A549 (cell line): Measurements from ENCODE around the gene MYOZ1. TPM values are rescaled to one million over a fixed set of nuclear protein-coding genes. Genes with fewer than 3 reads are reported as not detected.

Source experiments
- ATAC-seq, 2 experiments: fragments of 200-7000 bp in 1 of 2; fragments of >200 bp in 1 of 2; cut with Nextera tagmentation in 1 of 2; cut with Tn5 transposase in 1 of 2; 3 replicates each; pipeline versions ENCODE4 v1.8.0 to v1.9.1; 2018 to 2020; ENCODE audit warnings: mild to moderate bottlenecking in 1 of 2, moderate library complexity in 1 of 2
- CTCF ChIA-PET: fragments of 300-600 bp; sonication (Branson Sonifier 250); formaldehyde crosslinking; extraction: SDS; loops from one replicate; lab custom pipeline; 2021; ENCODE audit warnings: antibody characterized with exemption, inconsistent platforms; lab: Yijun Ruan, JAX
- POLR2A ChIA-PET: fragments of 350-600 bp; formaldehyde crosslinking; extraction: SDS; loops from one replicate; lab custom pipeline; 2021; ENCODE audit warnings: antibody characterized with exemption, inconsistent platforms; lab: Yijun Ruan, JAX
- DNase-seq, 2 experiments: peaks; one replicate each; pipeline versions ENCODE4 v3.0.0 to v3.0.0-alpha.2; 2011 to 2016; ENCODE audit warnings: low read depth in 1 of 2, low spot score in 1 of 2
- FAIRE-seq: peaks from 2 replicates; lab custom pipeline; 2011; peaks lifted over from hg19 to GRCh38; lab: Jason Lieb, UNC
- H3K27ac ChIP-seq, 2 experiments: fragments of >200 bp; sonication (Bioruptor Twin); formaldehyde crosslinking; 3 replicates each; pipeline ENCODE4 v1.5.1; 2016 to 2017
- H3K4me1 ChIP-seq: fragments of >200 bp; sonication (Bioruptor Twin); formaldehyde crosslinking; 3 replicates; pipeline ENCODE4 v1.6.1; 2016
- H3K4me2 ChIP-seq: fragments of >200 bp; sonication (Bioruptor Twin); formaldehyde crosslinking; 3 replicates; pipeline ENCODE4 v1.6.1; 2016
- H3K4me3 ChIP-seq: fragments of >200 bp; sonication (Bioruptor Twin); formaldehyde crosslinking; 3 replicates; pipeline ENCODE4 v1.5.1; 2016
- H3K9me3 ChIP-seq: fragments of >200 bp; sonication (Bioruptor Twin); formaldehyde crosslinking; 3 replicates; pipeline ENCODE4 v1.6.1; 2016
- BHLHE40 ChIP-seq: IDR thresholded peaks from 2 replicates; pipeline ENCODE4 v1.6.1; 2012; ENCODE audit warnings: low read depth, low read length, inconsistent platforms
- CBX2 ChIP-seq: fragments of 200-600 bp; sonication (generic); IDR thresholded peaks from 2 replicates; pipeline ENCODE4 v1.6.1; 2016; ENCODE audit warnings: low read depth, mild to moderate bottlenecking, borderline replicate concordance
- CHD4 ChIP-seq: fragments of 200-600 bp; sonication (generic); IDR thresholded peaks from 2 replicates; pipeline ENCODE4 v1.6.1; 2016; ENCODE audit warnings: antibody characterized with exemption, mild to moderate bottlenecking, borderline replicate concordance
- EHF ChIP-seq: fragments of 250-450 bp; sonication (Bioruptor Pico); IDR thresholded peaks from 2 replicates; pipeline ENCODE4 v1.5.0; 2020; ENCODE audit warnings: mild to moderate bottlenecking
- ELK1 ChIP-seq: fragments of 150-350 bp; IDR thresholded peaks from 2 replicates; pipeline ENCODE4 v1.6.1; 2014; ENCODE audit warnings: low read depth, mild to moderate bottlenecking, low read length
- HDAC2 ChIP-seq: fragments of 200-600 bp; sonication (generic); IDR thresholded peaks from 2 replicates; pipeline ENCODE4 v1.6.1; 2016
- HEYL ChIP-seq: fragments of 250-450 bp; sonication (Bioruptor Pico); IDR thresholded peaks from 2 replicates; pipeline ENCODE4 v1.8.0; 2021; ENCODE audit warnings: mild to moderate bottlenecking, moderate library complexity
- JUN ChIP-seq, 2 experiments: fragments of >200 bp; sonication (Bioruptor Twin); formaldehyde crosslinking; IDR thresholded peaks; 2 replicates in 1 of 2; 3 replicates in 1 of 2; pipeline ENCODE4 v1.6.1; 2016 to 2017
- KDM1A ChIP-seq: fragments of 200-600 bp; sonication (generic); IDR thresholded peaks from 2 replicates; pipeline ENCODE4 v1.6.1; 2016; ENCODE audit warnings: low read depth, mild to moderate bottlenecking
- MAFK ChIP-seq: fragments of 450-650 bp; IDR thresholded peaks from 2 replicates; pipeline ENCODE4 v1.6.1; 2014; ENCODE audit not compliant: partially characterized antibody
- NFE2L2 ChIP-seq: fragments of 150-350 bp; conservative IDR thresholded peaks from 2 replicates; pipeline ENCODE4 v1.6.1; 2014; ENCODE audit warnings: low read length
- PBX3 ChIP-seq: IDR thresholded peaks from 2 replicates; pipeline ENCODE4 v1.6.1; 2012
- POLR2A ChIP-seq: IDR thresholded peaks from 2 replicates; pipeline ENCODE4 v1.6.1; 2012; ENCODE audit warnings: mild to moderate bottlenecking, low read length
- RARB ChIP-seq: fragments of 250-450 bp; sonication (Bioruptor Pico); IDR thresholded peaks from 2 replicates; pipeline ENCODE4 v1.8.0; 2021; ENCODE audit warnings: mild to moderate bottlenecking, moderate library complexity
- RCOR1 ChIP-seq: fragments of 150-350 bp; IDR thresholded peaks from 2 replicates; pipeline ENCODE4 v1.6.1; 2014; ENCODE audit warnings: antibody characterized with exemption, low read length, low read depth
- REST ChIP-seq: fragments of 200-600 bp; sonication (generic); IDR thresholded peaks from 2 replicates; pipeline ENCODE4 v1.6.1; 2016; ENCODE audit warnings: antibody characterized with exemption, mild to moderate bottlenecking, moderate library complexity
- RFX5 ChIP-seq: fragments of 450-650 bp; IDR thresholded peaks from 2 replicates; pipeline ENCODE4 v1.7.1; 2014; ENCODE audit warnings: antibody characterized with exemption, mild to moderate bottlenecking, moderate library complexity
- RNF2 ChIP-seq: fragments of 200-600 bp; sonication (generic); IDR thresholded peaks from 2 replicates; pipeline ENCODE4 v1.6.1; 2016; ENCODE audit warnings: low read depth, mild to moderate bottlenecking, antibody characterized with exemption, moderate library complexity, borderline replicate concordance
- SMC3 ChIP-seq: fragments of >200 bp; sonication (Bioruptor Twin); formaldehyde crosslinking; IDR thresholded peaks from 3 replicates; pipeline ENCODE4 v1.6.1; 2018; ENCODE audit warnings: inconsistent platforms
- SREBF2 ChIP-seq: fragments of 450-650 bp; IDR thresholded peaks from 2 replicates; pipeline ENCODE4 v1.6.1; 2014; ENCODE audit warnings: mild to moderate bottlenecking, moderate library complexity
- USF2 ChIP-seq: fragments of 450-650 bp; IDR thresholded peaks from 2 replicates; pipeline ENCODE4 v1.6.1; 2014; ENCODE audit warnings: antibody characterized with exemption
- ZFP36 ChIP-seq: fragments of 450-650 bp; IDR thresholded peaks from 2 replicates; pipeline ENCODE4 v1.6.1; 2014; ENCODE audit warnings: borderline replicate concordance; ENCODE audit not compliant: partially characterized antibody
- ZNF302 ChIP-seq: fragments of 250-450 bp; sonication (Bioruptor Pico); IDR thresholded peaks from 2 replicates; pipeline ENCODE4 v1.9.0; 2021; ENCODE audit warnings: inconsistent platforms, mild to moderate bottlenecking, moderate library complexity
- ZSCAN20 ChIP-seq: fragments of 250-450 bp; sonication (Bioruptor Pico); IDR thresholded peaks from 2 replicates; pipeline ENCODE4 v1.8.0; 2022; ENCODE audit warnings: mild to moderate bottlenecking, moderate library complexity
- WGBS: methylation state at CpG from one replicate; pipeline ENCODE4 v1.1.6; 2017; ENCODE audit errors: missing lambda C conversion rate; 5-methylcytosine and 5-hydroxymethylcytosine counted together
- polyA plus RNA-seq, 4 experiments: library from polyadenylated mRNA; depleted of rRNA in 3 of 4; stranded (reverse); fragments of >200 nt; fragmentation: RNase III in 1 of 4; extraction: RNeasy Plus Mini Kit Qiagen cat#74134 plus additional on column Dnase treatment in 1 of 4; gene quantifications; 2 replicates in 3 of 4; 3 replicates in 1 of 4; pipeline ENCODE4 v1.2.3, GENCODE V29; 2011 to 2017
- TF ChIP-seq, protein P1 (sequence below): fragments of >200 bp; sonication (Bioruptor Twin); formaldehyde crosslinking; IDR thresholded peaks from 2 replicates; pipeline ENCODE4 v1.6.1; 2016

MYOZ1 gene
- polyA plus RNA-seq, 2 of the 4 experiments (the other 2 are of a cell fraction): 0.04 TPM; not detected in 1

DNA sequence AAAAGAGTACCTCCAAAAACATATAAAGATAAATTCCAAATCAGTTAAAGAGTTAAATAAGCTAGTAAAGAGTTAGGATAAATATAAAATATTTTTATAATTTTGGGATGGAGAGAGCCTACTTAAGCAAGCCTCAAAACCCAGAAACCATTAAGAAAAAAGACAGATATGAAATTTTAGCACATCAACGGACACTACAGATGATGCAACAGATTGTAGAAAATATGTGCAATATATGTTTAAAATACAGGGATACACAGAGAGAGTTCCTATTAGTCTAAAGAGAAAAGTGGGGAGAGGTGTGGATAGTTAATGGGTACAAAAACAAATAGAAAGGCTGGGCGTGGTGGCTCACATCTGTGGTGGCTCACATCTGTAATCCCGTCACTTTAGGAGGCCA is 26.6 kb downstream of the MYOZ1 start:
- ATAC-seq: no peak
- 86% methylated on average over 3 of the region's 3 CpGs for WGBS
- Histone ChIP-seq H3K4me2 (no peak overlapping the region), H3K4me3 (no peak overlapping the region), H3K4me1 (no peaks in the 10 kb centered on the region), H3K27ac (no peak overlapping the region), H3K9me3 (no peaks in the 10 kb centered on the region)
- FAIRE-seq: no peak
- ChIA-PET POLR2A (no interaction called here), CTCF (interaction anchor here (1.0 kb wide), 1 partner anchor 38 kb away, joined by 4 read pairs; no protein-coding TSS in a partner anchor)
- TF ChIP-seq RCOR1 (no peak), POLR2A (no peak), ZSCAN20 (CRISPR knock-in tag) (no peak)
- no peak for DNase-seq

- POLR2A ChIA-PET: interaction anchor here (1.1 kb wide), 1 partner anchor 17 kb away, joined by 6 read pairs; no protein-coding TSS in a partner anchor
- no peak for TF ChIP-seq ELK1
- TF ChIP-seq HDAC2: no peak
- TF ChIP-seq JUN (IDR thresholded peaks at IDR 0.05): no peak
- TF ChIP-seq SMC3: no peak
- no peak for TF ChIP-seq RFX5
- no peak for TF ChIP-seq PBX3
- no peak for TF ChIP-seq ZFP36
- no peak for TF ChIP-seq SREBF2
- TF ChIP-seq CBX2: no peak
- no peak for TF ChIP-seq NFE2L2
- no peak for TF ChIP-seq USF2
These were observed 32.2 kb downstream of the MYOZ1 start for GRCh38 chr10:73609116-73609515.

DNA sequence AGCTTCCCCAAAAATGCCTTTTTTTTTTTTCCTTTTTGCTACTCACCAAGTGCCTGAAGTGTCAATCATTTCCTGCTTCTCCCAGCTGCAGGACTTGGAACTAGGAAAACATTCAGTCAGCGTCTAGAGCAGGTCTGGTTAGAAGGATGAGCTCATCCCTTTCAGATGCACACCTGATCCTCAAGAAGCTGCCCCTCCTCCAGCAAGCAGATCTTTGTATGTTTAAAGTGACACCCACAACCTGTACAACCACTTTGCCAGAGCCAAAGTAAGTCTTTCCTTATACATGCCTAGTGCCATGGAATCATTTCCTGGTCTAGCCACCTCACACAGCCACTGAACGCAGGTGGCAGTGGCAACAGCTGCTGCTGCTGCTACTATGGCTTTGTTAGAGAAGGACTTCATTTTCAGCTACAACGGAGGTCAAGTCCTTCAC is 39.8 kb downstream of the MYOZ1 start:
- H3K4me3 ChIP-seq: no peak overlapping the region
- POLR2A ChIA-PET: interaction anchor here (0.7 to 1.0 kb wide), 4 partner anchors 10 to 26 kb away, joined by 3 to 4 read pairs (median 4); no protein-coding TSS in a partner anchor
- peak in 1 of 2 experiments; percentile 42 for DNase-seq
- TF ChIP-seq RNF2 (no peak), KDM1A (no peak), CHD4 (no peak), RFX5 (no peak), HEYL (CRISPR knock-in tag) (no peak), USF2 (no peak), MAFK (no peak), NFE2L2 (no peak), BHLHE40 (no peak), EHF (CRISPR knock-in tag) (no peak), ZFP36 (no peak), ZNF302 (CRISPR knock-in tag) (no peak), REST (no peak), RARB (CRISPR knock-in tag) (no peak)
- TF ChIP-seq, protein P1, sequence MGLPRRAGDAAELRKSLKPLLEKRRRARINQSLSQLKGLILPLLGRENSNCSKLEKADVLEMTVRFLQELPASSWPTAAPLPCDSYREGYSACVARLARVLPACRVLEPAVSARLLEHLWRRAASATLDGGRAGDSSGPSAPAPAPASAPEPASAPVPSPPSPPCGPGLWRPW: no peak
- TF ChIP-seq, all 56 proteins: peak for 0
- WGBS: 49% methylated on average over 3 of the region's 3 CpGs
- CTCF ChIA-PET: interaction anchor here (0.8 to 1.9 kb wide), 6 partner anchors 9 to 73 kb away, joined by 3 to 11 read pairs (median 4); no protein-coding TSS in a partner anchor
- ATAC-seq (peak; percentile 54 to 61), FAIRE-seq (no peak)
- Histone ChIP-seq H3K4me1 (peaks cover 7% of the 10 kb centered on the region; the same call in 2 of the 3 replicates), H3K27ac (no peak overlapping the region), H3K9me3 (no peaks in the 10 kb centered on the region), H3K4me2 (peak overlapping the region; percentile 21; the same call in 1 of the 3 replicates)

More at GRCh38 chr10:73609116-73609515, 32.2 kb downstream of the MYOZ1 start:
- WGBS: 93% methylated on average over 4 of the region's 4 CpGs
- Histone ChIP-seq H3K27ac (no peak overlapping the region), H3K9me3 (no peaks in the 10 kb centered on the region), H3K4me3 (no peak overlapping the region), H3K4me1 (no peaks in the 10 kb centered on the region), H3K4me2 (no peak overlapping the region)
- CTCF ChIA-PET: interaction anchor here (3.5 to 4.5 kb wide), 2 partner anchors 35 to 80 kb away, joined by 20 to 25 read pairs; no protein-coding TSS in a partner anchor
- no peak for ATAC-seq
- no peak for FAIRE-seq
- no peak for DNase-seq
